SK-N-SH treated with all-trans-retinoic acid at 6 μM for 48 hours (cell line): Measurements from ENCODE around the gene CHD3.

Experiments
- BACH2 ChIP-seq: fragments of 250-450 bp; sonication (Bioruptor Pico); IDR thresholded peaks from 2 replicates; pipeline ENCODE4 v1.9.0; 2021; ENCODE audit warnings: mild to moderate bottlenecking, borderline replicate concordance
- CREB5 ChIP-seq: fragments of 250-450 bp; sonication (Bioruptor Pico); IDR thresholded peaks from 2 replicates; pipeline ENCODE4 v1.5.1; 2020; ENCODE audit warnings: low read depth, mild to moderate bottlenecking, moderate library complexity
- CSDC2 ChIP-seq: fragments of 250-450 bp; sonication (Bioruptor Pico); IDR thresholded peaks from 2 replicates; pipeline ENCODE4 v1.5.0; 2020; ENCODE audit warnings: mild to moderate bottlenecking, moderate library complexity
- ZFP3 ChIP-seq: fragments of 250-450 bp; sonication (Bioruptor Pico); IDR thresholded peaks from 2 replicates; pipeline ENCODE4 v1.5.0; 2020; ENCODE audit warnings: mild to moderate bottlenecking, moderate library complexity

GRCh38 chr17:7943291-7943690, 54.7 kb downstream of the CHD3 start:
- TF ChIP-seq ZFP3 (CRISPR knock-in tag) (no peak), BACH2 (CRISPR knock-in tag) (no peak), CSDC2 (CRISPR knock-in tag) (no peak), CREB5 (CRISPR knock-in tag) (no peak)
